ENCODE measurements around the gene DOP1B. TPM values are rescaled to one million over a fixed set of nuclear protein-coding genes. Genes with fewer than 3 reads are reported as not detected.

The DOP1B gene
- total RNA-seq, 1 experiment from 2014 or later = 4.0 TPM

DNA sequence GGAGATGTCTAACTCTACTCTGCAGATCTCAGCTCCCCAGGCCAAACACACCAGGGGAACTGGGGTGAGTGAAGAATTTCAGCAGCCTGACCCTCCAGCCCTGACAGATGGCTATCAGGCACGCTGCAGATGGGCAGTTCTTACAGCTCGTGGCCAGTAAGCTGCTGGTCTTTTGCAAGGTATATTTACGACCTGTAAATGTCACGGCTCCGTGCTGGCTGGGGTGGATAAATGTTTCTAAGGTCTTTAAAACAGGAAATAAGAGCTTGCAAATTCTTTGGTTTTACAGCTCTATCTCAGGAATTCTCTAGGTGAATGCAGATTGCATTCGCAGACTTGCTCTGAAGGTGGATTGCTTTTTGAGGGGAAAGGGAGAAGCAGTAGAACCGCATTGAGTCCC is 10.1 kb downstream of the DOP1B start:
- in situ Hi-C loops (cut with HindIII; ENCODE audit: low sequenced_read_pairs) = no loop called here
- DNase-seq (ENCODE audit: low spot score) = peak; percentile 89

DNA sequence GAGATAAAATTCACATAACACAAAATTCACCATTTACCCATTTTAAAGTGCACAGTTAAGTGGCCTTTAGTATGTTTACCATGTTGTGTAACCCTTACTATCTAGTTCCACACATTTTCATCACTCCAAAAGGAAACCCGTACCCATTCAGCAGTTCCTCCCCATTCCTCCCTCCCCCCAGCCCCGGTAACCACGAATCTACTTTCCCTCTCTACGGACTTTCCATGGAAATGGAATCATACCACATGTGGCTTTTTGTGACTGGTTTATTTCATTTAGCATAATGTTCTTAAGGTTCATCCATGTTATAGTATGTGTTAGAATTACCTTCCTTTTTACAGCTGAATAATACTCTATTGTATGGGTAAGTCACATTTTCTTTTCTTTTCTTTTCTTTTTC is 10.9 kb downstream of the DOP1B start:
- in situ Hi-C loops (cut with HindIII; ENCODE audit: low sequenced_read_pairs) = no loop called here
- no peak for DNase-seq (ENCODE audit: low spot score)

DNA sequence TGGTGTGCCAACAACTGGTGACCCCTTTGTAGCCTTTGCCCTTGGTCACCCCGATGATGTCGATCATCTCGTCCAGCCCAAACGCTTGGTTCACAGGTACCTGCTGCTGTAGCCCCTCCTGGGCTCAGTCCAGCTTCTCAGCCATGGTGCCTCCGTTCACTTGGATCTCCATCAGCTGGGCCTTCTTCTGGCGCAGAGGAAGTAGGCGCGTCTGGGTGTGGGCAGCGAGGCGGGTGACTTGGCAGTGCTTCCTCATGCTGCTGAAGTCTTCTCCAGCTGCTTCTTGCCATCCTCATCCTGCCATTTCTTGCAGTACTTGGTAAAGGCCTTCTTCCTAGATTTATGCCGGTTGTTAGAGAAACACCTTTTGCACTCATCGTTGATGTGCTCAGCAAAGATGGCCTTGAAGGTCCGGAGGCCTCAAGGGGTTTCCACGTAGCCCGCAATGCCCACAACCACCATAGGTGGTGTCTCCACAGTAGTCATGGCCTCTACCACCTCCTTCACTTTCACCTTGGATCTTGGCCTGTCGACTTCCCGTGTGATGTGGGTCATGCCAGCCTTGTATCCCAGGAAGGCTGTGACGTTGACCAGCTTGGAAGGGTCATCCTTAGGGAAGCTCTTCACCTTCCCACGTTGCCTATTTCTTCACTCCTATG is 13.0 kb downstream of the DOP1B start:
- in situ Hi-C loops (cut with HindIII; ENCODE audit: low sequenced_read_pairs) = no loop called here
- DNase-seq (ENCODE audit: low spot score) = no peak

DNA sequence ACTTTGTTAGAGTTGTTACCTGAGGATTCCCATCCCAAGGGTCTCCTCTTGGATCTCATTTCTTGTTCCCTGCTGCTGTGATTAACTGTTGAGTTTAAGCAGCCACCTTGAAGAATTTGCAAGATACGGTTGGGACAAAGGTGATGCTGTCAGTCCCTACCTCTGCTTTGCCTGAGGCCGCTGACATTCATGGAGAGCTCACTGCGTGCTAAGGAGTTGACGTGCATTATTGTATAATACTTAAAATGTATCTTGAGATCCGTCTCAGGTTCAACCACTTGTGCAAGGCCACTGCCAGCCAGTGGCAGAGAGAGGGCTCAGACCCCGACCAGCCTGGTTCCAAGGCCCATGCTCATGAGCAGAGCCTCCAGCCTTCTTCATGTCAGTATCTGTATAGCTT is 14.2 kb downstream of the DOP1B start:
- in situ Hi-C loops (cut with HindIII; ENCODE audit: low sequenced_read_pairs) = no loop called here
- DNase-seq (ENCODE audit: low spot score) = no peak

DNA sequence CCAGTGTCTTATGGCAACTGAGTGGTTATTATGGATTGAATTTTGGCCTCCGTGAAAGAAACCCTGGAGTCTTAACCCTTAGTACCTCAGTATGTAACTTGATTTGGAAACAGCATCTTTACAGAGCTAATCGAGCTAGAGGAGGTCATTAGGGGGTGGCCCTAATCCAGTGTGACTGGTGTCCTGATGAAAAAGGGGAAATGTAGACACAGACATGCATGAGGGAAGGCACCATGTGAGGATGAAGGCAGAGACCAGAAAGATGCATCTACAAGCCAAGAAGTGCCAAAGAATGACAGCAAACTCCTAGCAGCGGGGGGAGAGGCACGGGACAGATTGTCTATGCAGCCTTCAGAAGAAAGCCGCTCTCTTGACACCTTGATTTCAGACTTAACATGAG is 14.7 kb downstream of the DOP1B start:
- in situ Hi-C loops (cut with HindIII; ENCODE audit: low sequenced_read_pairs) = no loop called here

DNA sequence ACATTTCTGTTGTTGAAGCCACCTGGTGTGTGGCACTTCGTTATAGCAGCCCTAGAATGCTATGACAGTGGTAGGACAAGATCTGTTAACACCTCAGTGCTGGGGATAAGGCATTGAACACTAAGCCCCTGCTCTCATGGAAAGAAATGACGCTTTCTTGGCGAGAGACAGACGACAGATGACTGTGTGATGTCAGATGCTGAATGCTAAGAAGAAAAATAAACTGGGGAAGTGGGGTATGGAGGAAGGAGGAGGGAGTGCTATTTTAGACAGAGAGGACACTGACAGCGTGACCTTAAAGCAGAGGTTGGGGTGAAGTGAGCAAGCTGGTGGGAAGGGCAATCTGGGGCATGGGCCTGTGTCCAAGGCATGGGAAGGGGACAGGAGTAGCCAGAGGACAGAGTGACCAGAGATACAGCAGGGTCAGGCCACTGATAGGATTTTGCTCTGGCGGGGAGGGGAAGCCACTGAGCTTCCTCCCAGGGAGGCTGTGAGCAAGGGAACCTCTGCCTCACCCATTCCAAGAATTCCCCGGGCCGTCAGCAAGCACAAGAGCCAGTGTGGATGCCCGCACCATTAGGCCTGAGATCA is 15.2 kb downstream of the DOP1B start:
- in situ Hi-C loops (cut with HindIII; ENCODE audit: low sequenced_read_pairs) = no loop called here
- DNase-seq (ENCODE audit: low spot score) = peak; percentile 65

More for the DNA sequence above, 14.7 kb downstream of the DOP1B start:
- DNase-seq (ENCODE audit: low spot score) = no peak

DNA sequence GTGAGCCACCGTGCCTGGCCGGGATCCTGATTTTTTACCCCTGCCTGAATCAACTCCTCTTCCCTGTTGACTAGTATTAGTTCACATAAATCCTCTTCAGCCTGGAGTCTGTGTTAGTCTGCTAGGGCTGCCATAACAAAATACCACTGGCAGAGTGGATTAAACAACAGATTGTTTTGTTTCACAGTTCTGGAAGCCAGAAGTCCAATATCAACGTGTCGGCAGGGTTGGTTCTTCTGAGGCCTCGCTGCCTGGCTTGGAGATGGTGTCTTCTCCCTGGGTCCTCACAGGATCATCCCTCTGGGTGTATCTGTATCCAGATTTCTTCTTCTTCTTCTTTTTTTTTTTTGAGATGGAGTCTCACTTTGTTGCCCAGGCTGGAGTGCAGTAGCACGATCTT is 18.2 kb downstream of the DOP1B start:
- in situ Hi-C loops (cut with HindIII; ENCODE audit: low sequenced_read_pairs) = no loop called here
- DNase-seq (ENCODE audit: low spot score) = no peak

DNA sequence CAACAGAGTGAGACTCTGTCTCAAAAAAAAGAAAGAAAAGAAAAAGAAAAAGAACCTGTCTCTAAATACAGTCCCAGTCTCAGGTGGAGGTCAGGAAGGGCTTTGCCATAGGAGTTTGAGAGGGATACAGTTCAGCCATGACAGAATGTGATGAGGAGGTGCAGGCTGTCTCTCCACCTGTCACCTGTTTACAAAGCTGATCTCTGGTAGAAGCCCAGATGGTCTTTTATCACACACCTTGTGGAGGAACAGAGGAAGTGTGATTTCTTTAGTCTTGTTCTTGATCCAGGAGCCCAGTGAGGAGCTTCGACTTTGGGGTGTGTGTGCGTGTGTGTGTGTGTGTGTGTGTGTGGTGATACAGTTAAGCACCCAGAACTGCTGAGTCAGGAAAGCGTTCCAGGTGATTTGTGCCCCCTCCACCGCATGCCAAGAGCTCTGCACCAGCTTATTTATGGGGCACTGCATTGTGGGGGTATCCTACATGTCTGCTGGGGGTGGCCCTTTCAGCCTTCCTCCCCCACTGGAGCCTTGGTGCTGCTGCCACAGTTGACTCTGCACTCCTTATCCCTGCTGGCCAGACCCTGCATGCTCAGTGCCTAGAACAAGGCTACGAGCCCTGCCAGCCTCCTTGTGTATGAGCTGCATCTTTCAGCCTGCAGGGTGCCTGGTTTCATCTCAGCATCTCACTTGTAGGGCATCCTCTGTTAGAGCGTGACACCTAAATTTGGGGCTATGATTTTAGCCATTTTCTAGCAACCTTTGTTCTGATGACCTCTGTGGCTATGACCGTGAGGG is 19.3 kb downstream of the DOP1B start:
- DNase-seq (ENCODE audit: low spot score) = peak; percentile 90
- in situ Hi-C loops (cut with HindIII; ENCODE audit: low sequenced_read_pairs) = no loop called here

DNA sequence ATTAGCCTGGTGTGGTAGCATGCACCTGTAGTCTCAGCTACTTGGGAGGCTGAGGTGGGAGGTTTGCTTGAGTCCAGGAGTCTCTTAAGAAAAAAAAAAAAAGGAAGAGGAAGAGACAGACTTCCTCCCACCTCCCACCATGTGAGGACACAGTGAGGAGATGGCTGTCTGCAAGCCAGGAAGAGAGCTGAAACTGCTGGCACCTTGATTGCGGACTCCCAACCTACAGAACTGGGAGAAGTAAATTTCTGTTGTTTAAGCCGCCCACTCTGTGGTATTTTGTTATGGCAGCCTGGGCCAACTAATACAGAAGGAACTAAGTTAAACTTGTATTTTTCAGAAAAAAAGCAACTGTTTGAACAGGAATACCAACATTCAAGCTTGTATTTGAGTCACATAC is 21.7 kb downstream of the DOP1B start:
- in situ Hi-C loops (cut with HindIII; ENCODE audit: low sequenced_read_pairs) = no loop called here
- DNase-seq (ENCODE audit: low spot score) = no peak

DNA sequence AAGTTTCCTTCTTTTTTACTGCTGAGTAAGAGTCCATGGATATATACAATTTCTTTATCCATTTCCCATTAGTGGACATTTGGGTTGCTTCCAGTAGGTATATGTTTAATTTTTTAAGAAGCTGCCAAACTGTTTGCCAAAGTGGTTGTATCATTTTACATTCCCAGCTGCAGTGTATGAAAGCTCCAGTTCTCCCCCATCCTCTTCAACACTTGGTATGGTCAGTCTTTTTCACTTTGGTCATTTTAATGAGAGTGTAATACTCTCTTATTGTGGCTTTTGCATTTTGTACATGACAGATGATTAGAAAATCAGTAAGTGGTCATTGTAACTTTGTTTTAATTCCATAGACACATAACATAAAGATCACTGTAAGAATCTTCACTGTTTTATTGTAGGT is 22.5 kb downstream of the DOP1B start:
- DNase-seq (ENCODE audit: low spot score) = no peak
- in situ Hi-C loops (cut with HindIII; ENCODE audit: low sequenced_read_pairs) = no loop called here

DNA sequence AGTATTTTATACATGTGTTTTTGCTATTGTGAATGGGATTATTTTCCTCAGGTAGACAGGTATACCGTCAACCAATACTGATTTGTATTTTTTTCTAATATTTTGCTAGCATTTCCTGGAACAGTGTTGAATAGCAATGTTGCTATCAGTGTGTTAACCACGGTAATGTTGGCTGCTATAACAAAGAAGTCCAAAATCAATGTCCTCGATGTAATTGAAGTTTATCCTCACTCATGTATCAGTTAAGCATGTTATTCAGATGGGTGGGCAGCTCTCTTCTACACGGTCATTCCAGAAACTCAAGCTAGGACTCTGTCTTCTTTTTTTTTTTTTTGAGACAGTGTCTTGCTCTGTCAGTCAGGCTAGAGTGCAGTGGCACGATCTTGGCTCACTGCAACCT is 24.3 kb downstream of the DOP1B start:
- in situ Hi-C loops (cut with HindIII; ENCODE audit: low sequenced_read_pairs) = no loop called here

DNA sequence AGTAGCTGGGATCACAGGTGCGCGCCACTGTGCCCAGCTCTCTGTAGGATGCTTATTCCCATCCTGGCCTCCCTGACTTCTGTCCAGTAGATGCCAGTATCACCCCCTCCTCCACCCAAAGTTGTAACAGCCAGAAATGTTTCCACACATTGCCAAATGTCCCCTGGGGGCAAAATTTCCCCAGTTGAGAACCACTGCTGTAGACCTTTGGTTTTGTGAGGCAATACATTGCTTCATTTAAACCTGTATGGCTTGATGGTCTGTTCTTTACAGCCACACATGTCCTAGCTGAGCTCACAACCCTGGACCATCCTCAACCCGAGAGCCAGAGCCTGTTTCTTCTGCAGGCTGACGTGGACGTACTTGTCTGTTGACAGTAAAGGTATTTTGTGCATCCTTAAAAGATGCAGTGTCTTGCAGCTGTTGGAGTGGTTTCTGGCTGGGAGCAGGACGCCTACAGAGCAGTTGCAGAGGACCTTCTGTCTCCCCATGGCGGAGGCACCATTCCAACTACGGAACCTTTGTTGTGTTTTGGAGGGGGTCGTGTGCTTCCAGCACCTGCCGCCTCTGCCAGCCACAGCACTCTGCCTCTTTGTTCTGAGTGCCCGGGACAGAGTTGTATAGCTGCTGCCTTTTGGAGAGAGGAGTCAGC is 26.6 kb downstream of the DOP1B start:
- in situ Hi-C loops (cut with HindIII; ENCODE audit: low sequenced_read_pairs) = no loop called here
- DNase-seq (ENCODE audit: low spot score) = no peak

More for the DNA sequence above, 24.3 kb downstream of the DOP1B start:
- no peak for DNase-seq (ENCODE audit: low spot score)

DNA sequence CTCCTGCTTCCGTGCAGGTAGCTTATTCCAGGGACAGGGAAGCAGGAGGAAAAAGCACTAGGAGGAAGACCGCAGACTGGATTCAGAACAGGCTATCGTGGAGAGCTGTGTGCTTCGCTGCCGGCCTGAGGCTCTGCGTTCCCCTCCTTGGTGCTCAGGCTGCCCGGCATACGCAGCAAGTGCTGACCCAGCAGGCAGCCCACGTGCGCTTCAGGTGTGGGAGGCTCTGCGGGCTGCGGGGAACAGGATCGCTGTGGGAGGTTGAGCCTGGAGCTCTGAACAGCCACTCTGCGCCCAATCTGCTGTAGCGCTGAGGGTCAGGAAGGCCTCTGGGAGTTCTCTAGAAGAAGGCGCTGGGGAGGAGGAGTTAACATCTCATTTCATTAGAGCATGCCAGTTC is 27.9 kb downstream of the DOP1B start:
- peak; percentile 60 for DNase-seq (ENCODE audit: low spot score)
- in situ Hi-C loops (cut with HindIII; ENCODE audit: low sequenced_read_pairs) = no loop called here

DNA sequence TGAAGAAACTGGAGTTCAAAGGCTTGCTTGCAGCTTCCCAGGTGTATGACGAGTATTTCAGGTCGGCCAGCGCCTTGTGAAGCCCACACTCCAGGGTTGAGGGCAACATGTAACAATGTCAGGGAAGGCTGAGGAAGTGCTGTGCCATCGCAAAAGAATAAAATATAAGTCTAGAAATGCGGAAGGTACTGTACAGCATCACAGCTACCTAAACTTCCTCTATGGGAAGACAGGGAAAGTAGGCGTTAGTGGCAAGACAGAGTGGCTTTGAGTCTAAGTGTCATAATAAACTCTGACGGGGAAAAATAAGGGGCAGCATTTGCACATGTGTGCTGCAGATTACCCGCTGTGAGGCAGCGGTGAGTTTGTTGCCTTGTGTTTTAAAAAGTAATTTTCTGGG is 28.9 kb downstream of the DOP1B start:
- in situ Hi-C loops (cut with HindIII; ENCODE audit: low sequenced_read_pairs) = no loop called here

DNA sequence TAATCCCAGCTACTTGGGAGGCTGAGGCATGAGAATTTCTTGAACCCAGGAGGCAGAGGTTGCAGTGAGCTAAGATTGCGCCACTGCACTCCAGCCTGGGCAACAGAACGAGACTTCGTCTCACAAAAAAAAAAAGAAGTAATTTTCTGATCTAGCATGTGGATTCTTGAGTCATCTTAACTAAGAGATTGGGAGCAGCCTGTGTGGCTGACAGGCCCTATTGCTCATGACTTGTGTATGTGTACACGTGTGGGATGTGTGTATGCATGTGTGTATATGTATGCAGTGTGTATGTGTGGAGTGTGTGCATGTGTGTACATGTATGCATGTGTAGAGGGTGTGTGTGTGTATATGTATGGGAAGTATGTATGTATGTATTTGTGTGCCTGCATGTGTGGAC is 29.5 kb downstream of the DOP1B start:
- in situ Hi-C loops (cut with HindIII; ENCODE audit: low sequenced_read_pairs) = no loop called here

More for the DNA sequence above, 28.9 kb downstream of the DOP1B start:
- no peak for DNase-seq (ENCODE audit: low spot score)

DNA sequence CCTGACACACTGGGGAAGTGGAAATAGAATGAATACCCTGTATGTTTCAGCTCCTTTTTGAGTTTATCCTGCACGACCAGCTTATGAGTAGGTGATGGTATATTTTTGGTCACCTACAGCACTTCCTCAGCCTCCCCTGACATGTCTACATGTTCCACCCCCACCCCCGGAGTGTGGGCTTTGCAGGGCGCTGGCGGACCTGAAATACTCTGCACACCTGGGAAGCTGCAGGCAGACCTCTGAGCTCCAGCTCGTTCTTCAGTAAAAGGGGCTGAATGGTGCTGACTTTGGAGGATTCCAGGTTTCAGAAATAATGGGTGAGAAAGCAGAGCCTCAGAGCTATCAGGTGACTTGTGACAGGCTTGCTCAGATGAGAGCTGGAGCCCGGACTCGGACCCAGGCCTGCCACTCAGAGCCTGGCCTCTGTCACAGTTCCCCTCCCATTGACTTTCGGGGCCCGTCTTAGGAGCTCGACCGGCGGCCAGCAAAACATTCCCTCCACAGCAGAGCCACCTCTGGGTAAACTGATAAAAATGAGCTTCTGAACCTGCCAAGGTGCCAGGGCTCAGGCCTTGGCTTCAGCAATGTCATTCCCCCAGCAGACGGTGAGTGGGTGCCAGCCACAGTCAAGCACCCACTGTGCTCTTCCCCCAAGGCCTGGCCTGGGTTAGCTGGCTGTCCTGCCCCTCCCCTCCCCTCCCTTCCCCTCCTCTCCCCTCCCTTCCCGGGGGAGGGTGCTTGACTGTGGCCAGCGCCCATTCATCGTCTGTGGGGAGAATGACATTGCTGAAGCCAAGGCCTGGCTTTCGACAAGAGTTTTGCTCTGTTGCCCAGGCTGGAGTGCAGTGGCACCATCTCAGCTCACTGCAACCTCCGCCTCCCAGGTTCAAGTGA is 30.1 kb downstream of the DOP1B start:
- no peak for DNase-seq (ENCODE audit: low spot score)
- in situ Hi-C loops (cut with HindIII; ENCODE audit: low sequenced_read_pairs) = no loop called here

More for the DNA sequence above, 29.5 kb downstream of the DOP1B start:
- no peak for DNase-seq (ENCODE audit: low spot score)

DNA sequence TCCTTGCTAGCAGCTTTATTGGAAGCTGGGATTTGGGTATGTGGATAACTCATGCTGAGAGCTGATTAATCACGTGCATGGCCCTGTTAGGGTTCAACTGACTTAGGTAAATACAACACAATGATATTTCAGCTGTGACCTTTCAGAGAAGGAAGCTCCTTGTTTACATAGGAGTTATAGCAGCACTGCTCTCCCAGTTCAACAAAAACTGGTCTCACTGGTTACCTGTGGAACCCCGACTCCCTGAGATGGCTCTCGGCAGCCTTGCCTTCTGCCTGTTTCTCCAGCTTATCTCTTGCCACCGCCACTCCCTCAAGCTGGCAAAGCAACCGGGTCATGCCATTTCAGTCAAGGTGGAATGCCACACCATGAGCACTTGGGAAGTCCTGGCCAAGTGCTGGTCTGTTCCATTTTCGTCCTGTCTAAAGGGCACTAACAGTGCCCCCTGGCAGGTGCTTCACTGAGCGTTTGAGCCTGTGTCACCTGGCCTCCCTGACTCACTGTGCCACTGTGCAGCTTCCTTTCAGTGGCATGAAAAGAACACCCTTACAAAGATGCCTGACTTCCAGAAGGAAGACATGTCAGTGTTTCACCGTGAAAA is 31.6 kb downstream of the DOP1B start:
- in situ Hi-C loops (cut with HindIII; ENCODE audit: low sequenced_read_pairs) = no loop called here
- DNase-seq (ENCODE audit: low spot score) = peak; percentile 96

DNA sequence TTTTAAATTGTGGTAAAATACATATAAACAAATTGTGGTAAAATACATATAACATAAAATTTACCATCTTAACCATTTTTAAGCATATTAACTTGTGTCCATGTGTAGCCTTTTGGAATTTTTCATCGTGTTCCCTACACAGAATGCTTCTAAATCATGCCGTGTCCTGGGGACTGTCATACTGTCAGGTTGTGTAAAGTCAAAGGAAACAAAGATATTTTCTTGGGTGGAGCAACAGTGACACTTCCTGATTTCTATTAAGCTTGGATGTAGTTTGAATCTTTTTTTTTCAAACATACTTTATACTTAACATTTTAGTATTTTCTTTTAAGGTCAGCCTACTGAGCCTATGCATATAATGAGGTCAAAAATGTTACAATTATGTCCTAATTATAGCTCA is 32.3 kb downstream of the DOP1B start:
- DNase-seq (ENCODE audit: low spot score) = no peak
- in situ Hi-C loops (cut with HindIII; ENCODE audit: low sequenced_read_pairs) = no loop called here

DNA sequence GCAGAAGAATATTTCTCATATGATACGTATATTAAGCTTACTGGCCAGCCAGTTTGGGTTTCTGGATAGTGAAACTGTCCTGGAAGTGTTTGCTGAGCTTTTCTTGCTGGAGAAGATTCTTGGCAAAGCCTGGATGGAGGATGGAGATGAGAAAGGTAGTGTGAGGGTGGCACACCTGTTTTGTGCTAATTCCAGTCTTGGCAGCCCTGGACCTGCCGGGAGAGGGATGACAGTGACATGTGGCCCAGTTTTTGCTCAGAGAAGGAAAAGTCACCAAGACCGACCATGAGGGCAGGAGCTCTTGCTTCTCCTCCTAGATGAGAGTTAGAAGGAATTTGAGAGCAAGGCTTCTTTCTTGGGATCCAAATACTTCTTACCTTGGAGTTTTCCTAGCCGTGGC is 34.1 kb downstream of the DOP1B start:
- DNase-seq (ENCODE audit: low spot score) = peak; percentile 93
- in situ Hi-C loops (cut with HindIII; ENCODE audit: low sequenced_read_pairs) = no loop called here

Data from G401 (cell line).